AG10803 (cell line): Measurements from ENCODE around the gene CCDC9B.
A peak's percentile ranks its signal among the peaks of the same experiment; 100 is the strongest.

Experiments used
- DNase-seq: peaks from one replicate; pipeline ENCODE4 v3.0.0; 2010; ENCODE audit warnings: low read depth
- H3K4me3 ChIP-seq: 2 replicates; pipeline ENCODE4 v1.5.1; 2011; ENCODE audit warnings: mild to moderate bottlenecking, low read length, control low read depth
- CTCF ChIP-seq: conservative IDR thresholded peaks from 2 replicates; pipeline ENCODE4 v1.5.1; 2011; ENCODE audit warnings: mild to moderate bottlenecking, low read length, control low read depth, inconsistent platforms

The CCDC9B gene

DNA sequence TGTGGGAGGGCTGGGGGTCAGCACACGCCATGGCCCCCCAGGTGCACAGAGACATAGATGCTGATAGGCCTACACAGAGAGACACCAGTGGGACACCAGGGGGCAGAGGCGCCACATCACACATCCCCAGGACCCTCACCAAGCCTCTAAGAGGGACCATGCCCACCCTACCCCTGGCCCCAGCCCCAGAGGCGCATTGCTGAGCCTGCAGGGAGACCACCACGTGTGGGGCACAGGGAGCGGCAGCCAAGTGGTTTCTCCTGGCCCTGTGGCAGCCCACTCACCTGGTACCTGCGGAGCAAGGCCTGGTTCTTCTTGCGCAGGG is 1.2 kb downstream of the CCDC9B start:
- TF ChIP-seq CTCF, result peak; percentile 24
- no peak for DNase-seq
- H3K4me3 ChIP-seq, result peak overlapping the region; percentile 79

DNA sequence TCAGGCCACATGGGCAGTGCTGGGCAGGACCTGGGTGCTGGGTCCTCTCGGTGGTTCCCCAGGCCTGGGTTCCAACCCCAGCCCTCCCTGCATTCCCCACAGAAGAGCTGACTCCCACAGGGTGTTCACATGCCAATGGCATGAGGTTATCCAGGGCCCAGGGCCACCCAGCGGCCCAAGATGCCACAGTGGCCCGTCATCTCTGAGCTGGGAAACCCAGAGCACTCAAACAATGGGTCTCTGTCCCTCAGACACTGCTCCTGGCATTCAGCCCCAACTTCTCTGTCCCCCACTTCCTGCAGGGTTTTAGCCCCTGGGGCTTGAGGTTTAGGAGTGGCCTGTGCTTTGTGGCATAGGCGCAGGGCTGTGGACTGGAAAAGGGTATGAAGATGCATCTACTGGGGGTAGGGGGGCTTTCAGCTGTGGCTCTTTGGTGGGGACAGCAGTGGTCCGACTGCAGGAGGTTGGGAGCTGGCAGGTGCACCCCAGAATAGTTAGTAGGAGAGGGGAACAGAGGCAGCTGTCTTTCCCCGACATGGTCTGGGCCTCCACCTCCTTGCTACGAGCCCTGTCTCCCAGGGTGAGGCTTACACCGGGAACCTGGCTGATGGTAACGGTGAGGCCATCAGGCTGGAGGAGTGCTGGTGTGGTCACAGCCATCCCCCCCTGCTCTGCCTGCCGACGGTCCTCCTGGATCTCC is 1.7 kb downstream of the CCDC9B start:
- peak overlapping the region; percentile 79 for H3K4me3 ChIP-seq
- TF ChIP-seq CTCF, result no peak
- peak; percentile 94 for DNase-seq

- peak; percentile 56 for DNase-seq
- H3K4me3 ChIP-seq, result peak overlapping the region; percentile 79
- TF ChIP-seq CTCF, result peak; percentile 54
These were observed 2.6 kb downstream of the CCDC9B start for GRCh38 chr15:40338041-40338657.

DNA sequence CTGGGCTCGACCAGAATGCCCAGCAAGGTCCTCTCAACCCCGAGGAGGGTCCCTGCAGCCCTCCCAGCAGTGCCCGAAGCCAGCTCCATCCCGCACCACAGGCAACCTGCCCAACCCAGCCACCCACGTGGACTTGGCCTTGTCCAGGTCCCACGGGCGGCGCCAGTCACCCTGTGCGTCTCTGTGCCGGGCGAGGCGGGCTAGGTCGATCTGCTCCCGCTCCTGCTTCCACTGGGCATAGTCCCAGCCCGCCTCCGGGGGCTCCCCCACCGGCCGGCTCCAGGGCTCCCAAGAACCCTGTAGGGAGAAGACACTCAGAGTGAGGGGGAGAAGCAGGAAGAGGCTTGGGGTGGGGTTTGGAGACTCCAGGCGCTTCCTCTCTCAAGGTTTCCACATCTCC is 3.1 kb downstream of the CCDC9B start:
- peak overlapping the region; percentile 79; the same call in 1 of the 2 replicates for H3K4me3 ChIP-seq
- no peak for TF ChIP-seq CTCF
- no peak for DNase-seq

- no peak for TF ChIP-seq CTCF
- H3K4me3 ChIP-seq, result no peak overlapping the region
- DNase-seq, result no peak
These were observed 4.0 kb downstream of the CCDC9B start for GRCh38 chr15:40336744-40337122.

DNA sequence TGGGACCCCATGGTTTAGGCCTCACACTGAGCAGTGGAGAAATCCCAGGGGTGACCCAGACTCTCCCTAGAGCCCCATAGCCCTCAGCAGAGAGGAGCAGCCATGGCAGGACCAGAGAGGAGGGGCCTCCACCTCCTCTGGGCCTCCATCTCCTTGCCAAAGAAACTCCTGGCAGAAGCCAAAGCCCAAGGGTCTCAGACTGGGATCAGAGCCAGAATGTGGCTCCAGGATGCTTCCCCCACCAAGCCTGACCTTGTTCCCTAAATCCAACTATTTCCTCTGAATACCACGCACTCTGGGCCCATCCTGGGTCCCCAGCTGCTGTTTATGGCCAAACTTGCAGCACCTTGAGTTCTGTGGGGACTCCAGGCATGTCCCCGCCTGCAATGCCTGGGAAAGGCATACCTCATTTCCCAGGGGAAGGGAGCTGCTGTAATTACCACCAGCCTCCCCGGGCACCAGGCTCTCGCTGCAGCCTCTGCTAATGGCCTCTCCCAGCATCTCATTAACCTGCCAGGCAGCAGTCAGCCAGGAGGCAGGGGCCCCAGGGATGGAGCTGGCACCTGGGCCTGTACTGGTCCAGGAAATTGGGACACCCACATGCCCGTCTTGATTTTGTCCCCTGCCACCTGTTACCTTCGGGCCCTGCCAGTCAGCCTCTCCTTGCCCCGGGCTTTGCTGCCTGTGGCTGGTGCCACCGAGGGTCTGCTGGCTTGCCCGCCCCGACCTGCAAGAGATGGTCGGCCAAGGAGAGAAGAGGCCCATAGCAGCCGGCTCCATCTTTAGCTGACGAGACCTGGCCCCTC is 4.6 kb downstream of the CCDC9B start:
- no peak overlapping the region for H3K4me3 ChIP-seq
- no peak for DNase-seq
- TF ChIP-seq CTCF, result no peak
